OCI-LY3 (cell line): ENCODE results near the gene SCARB2.

Source experiments
- H2AFZ ChIP-seq: fragments of 200-600, 300-600 bp; shearing (Covaris generic); 2 replicates; pipeline ENCODE4 v1.6.0; 2014; ENCODE audit warnings: antibody characterized with exemption, low read depth, low read length
- H3K27ac ChIP-seq: fragments of 200-600, 300-600 bp; sonication (generic); 2 replicates; pipeline ENCODE4 v1.5.1; 2014; ENCODE audit warnings: mild to moderate bottlenecking, low read length, moderate library complexity, mixed read lengths
- H3K27me3 ChIP-seq: fragments of 200-600, 300-600 bp; sonication (generic); 2 replicates; pipeline ENCODE4 v1.6.1; 2014; ENCODE audit warnings: low read depth, low read length, mixed read lengths
- H3K36me3 ChIP-seq: fragments of 200-600, 300-600 bp; sonication (generic); replicated peaks from 2 replicates; pipeline ENCODE3; 2014; ENCODE audit warnings: low read depth, low read length, mixed read lengths
- H3K4me1 ChIP-seq: fragments of 300-600, 200-600 bp; sonication (generic); 2 replicates; pipeline ENCODE4 v1.6.1; 2014; ENCODE audit warnings: low read length, mixed read lengths
- H3K4me2 ChIP-seq: fragments of 200-600, 300-600 bp; sonication (generic); 2 replicates; pipeline ENCODE4 v1.6.1; 2014; ENCODE audit warnings: low read length, mixed read lengths
- H3K4me3 ChIP-seq: fragments of 300-600, 200-600 bp; sonication (generic); 2 replicates; pipeline ENCODE4 v1.5.1; 2014; ENCODE audit warnings: antibody characterized with exemption, mild to moderate bottlenecking, low read length, moderate library complexity
- H3K79me2 ChIP-seq: fragments of 300-600, 200-600 bp; shearing (Covaris generic); 2 replicates; pipeline ENCODE4 v1.6.1; 2014; ENCODE audit warnings: mild to moderate bottlenecking, low read length, mixed read lengths
- H3K9ac ChIP-seq: fragments of 300-600, 200-600 bp; shearing (Covaris generic); 2 replicates; pipeline ENCODE4 v1.6.0; 2014; ENCODE audit warnings: mild to moderate bottlenecking, low read length, moderate library complexity
- H3K9me3 ChIP-seq: fragments of 200-600, 300-600 bp; shearing (Covaris generic); 2 replicates; pipeline ENCODE4 v1.6.1; 2014; ENCODE audit warnings: low read length, mixed read lengths; ENCODE audit not compliant: insufficient read depth
- H4K20me1 ChIP-seq: fragments of 200-600, 300-600 bp; sonication (generic); 2 replicates; pipeline ENCODE4 v1.6.1; 2016; ENCODE audit warnings: low read length, mixed read lengths; ENCODE audit not compliant: insufficient read depth
- EZH2phosphoT487 ChIP-seq: fragments of 200-600 bp; shearing (Covaris generic); IDR thresholded peaks from 2 replicates; pipeline ENCODE4 v1.6.1; 2018; ENCODE audit warnings: antibody characterized with exemption, mixed run types, low read depth
- TF ChIP-seq, protein P1 (sequence below): fragments of 200-600, 300-600 bp; sonication (generic); IDR thresholded peaks from 2 replicates; pipeline ENCODE4 v1.5.1; 2014; ENCODE audit warnings: antibody characterized with exemption, low read length, low read depth

Gene SCARB2

GRCh38 chr4:76175336-76175735 is 38.3 kb downstream of the SCARB2 start:
- Histone ChIP-seq H3K9me3 (no peaks in the 10 kb centered on the region), H3K27ac (no peak overlapping the region), H4K20me1 (no peaks in the 10 kb centered on the region), H3K4me1 (no peaks in the 10 kb centered on the region; the same call in 1 of the 2 replicates), H3K4me2 (no peak overlapping the region), H3K9ac (no peak overlapping the region), H3K36me3 (peaks cover 6% of the 10 kb centered on the region), H2AFZ (no peak overlapping the region), H3K79me2 (no peaks in the 10 kb centered on the region), H3K4me3 (no peak overlapping the region), H3K27me3 (no peaks in the 10 kb centered on the region)
- TF ChIP-seq EZH2phosphoT487: no peak
- TF ChIP-seq, protein P1, sequence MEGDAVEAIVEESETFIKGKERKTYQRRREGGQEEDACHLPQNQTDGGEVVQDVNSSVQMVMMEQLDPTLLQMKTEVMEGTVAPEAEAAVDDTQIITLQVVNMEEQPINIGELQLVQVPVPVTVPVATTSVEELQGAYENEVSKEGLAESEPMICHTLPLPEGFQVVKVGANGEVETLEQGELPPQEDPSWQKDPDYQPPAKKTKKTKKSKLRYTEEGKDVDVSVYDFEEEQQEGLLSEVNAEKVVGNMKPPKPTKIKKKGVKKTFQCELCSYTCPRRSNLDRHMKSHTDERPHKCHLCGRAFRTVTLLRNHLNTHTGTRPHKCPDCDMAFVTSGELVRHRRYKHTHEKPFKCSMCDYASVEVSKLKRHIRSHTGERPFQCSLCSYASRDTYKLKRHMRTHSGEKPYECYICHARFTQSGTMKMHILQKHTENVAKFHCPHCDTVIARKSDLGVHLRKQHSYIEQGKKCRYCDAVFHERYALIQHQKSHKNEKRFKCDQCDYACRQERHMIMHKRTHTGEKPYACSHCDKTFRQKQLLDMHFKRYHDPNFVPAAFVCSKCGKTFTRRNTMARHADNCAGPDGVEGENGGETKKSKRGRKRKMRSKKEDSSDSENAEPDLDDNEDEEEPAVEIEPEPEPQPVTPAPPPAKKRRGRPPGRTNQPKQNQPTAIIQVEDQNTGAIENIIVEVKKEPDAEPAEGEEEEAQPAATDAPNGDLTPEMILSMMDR: no peak

DNA sequence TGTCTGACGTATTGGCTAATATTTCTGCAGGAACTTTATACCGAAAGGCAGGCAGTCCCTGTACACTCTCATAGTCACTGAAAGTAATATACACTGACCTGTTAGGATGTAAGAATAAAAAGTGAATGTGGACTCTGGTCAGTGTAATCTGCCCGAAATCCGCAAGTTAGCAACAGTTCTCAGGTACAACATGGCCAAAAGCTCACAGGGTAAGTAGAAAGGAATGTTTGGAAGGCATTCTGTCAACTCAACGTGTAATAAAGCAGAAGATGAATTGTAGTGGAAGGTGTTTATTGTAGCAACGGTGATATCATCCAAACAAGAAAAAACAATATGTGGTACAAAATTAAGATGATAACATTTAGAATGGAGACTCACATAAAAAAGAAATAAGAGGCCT is 39.4 kb downstream of the SCARB2 start:
- peaks cover 6% of the 10 kb centered on the region for H3K36me3 ChIP-seq

DNA sequence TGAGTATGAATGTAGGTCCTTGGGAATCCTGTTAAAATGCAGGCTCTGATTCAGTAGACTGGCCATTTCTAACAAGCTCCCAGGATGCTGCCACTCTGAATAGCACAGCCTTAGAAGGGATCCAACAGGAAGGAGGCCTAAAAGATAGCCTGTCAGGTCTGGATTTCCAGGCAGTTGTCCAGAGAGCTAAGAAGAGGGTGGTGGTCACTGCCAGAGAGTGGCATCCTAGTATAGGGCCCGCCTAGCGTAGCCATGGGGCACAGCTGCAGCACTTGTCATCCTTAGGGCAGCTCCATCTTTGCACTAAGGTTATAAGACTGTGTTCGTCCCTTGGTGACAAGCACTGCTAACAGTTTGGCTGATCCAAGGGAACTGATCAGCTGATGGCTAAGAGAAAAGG is 44.9 kb downstream of the SCARB2 start:
- Histone ChIP-seq H3K27ac (no peak overlapping the region), H3K4me3 (no peak overlapping the region), H3K36me3 (no peaks in the 10 kb centered on the region), H3K27me3 (no peaks in the 10 kb centered on the region), H3K4me2 (no peak overlapping the region), H4K20me1 (no peaks in the 10 kb centered on the region), H3K4me1 (no peaks in the 10 kb centered on the region), H3K9ac (no peak overlapping the region), H3K79me2 (no peaks in the 10 kb centered on the region), H3K9me3 (no peaks in the 10 kb centered on the region), H2AFZ (no peak overlapping the region)
- no peak for TF ChIP-seq EZH2phosphoT487
- TF ChIP-seq, protein P1: no peak

More for the DNA sequence above, 39.4 kb downstream of the SCARB2 start:
- Histone ChIP-seq H3K27ac (no peak overlapping the region), H3K4me3 (no peak overlapping the region), H3K4me1 (no peaks in the 10 kb centered on the region; the same call in 1 of the 2 replicates), H3K4me2 (no peak overlapping the region), H3K9me3 (no peaks in the 10 kb centered on the region), H2AFZ (no peak overlapping the region), H3K27me3 (no peaks in the 10 kb centered on the region), H3K9ac (no peak overlapping the region), H4K20me1 (no peaks in the 10 kb centered on the region), H3K79me2 (no peaks in the 10 kb centered on the region)
- TF ChIP-seq, protein P1: no peak
- TF ChIP-seq EZH2phosphoT487: no peak

GRCh38 chr4:76166480-76166879 is 47.1 kb downstream of the SCARB2 start:
- no peak overlapping the region for H2AFZ ChIP-seq
- no peaks in the 10 kb centered on the region for H3K27me3 ChIP-seq
- no peak overlapping the region for H3K4me2 ChIP-seq
- H3K79me2 ChIP-seq: no peaks in the 10 kb centered on the region
- no peaks in the 10 kb centered on the region for H3K9me3 ChIP-seq
- H3K36me3 ChIP-seq: no peaks in the 10 kb centered on the region
- no peaks in the 10 kb centered on the region for H4K20me1 ChIP-seq
- no peak overlapping the region for H3K27ac ChIP-seq
- H3K4me3 ChIP-seq: no peak overlapping the region
- no peak for TF ChIP-seq EZH2phosphoT487
- TF ChIP-seq, protein P1: no peak
- no peaks in the 10 kb centered on the region for H3K4me1 ChIP-seq
- H3K9ac ChIP-seq: no peak overlapping the region
